Activated CD8-positive, alpha-beta T cell treated with anti-CD3 and anti-CD28 coated beads, Interleukin-2, amount 10 ng/mL, durations not matched to agents 7 days and 5 days (primary cell): ENCODE results near the gene GABPB1. TPM values are rescaled to one million over a fixed set of nuclear protein-coding genes. Genes with fewer than 3 reads are reported as not detected.

Source experiments
- ATAC-seq: fragments of 150-1000 bp; cut with Tn5 transposase; one replicate; pipeline ENCODE4 v1.10.0; 2021; ENCODE audit warnings: moderate library complexity
- CTCF ChIA-PET: fragments of 350-600 bp; sonication (Branson Sonifier 250); formaldehyde crosslinking; loops from one replicate; lab custom pipeline; 2021; ENCODE audit warnings: antibody characterized with exemption; lab: Charles Lee
- POLR2A ChIA-PET: fragments of 350-600 bp; sonication (Branson Sonifier 250); formaldehyde crosslinking; loops from one replicate; lab custom pipeline; 2021; ENCODE audit warnings: antibody characterized with exemption; lab: Charles Lee
- DNase-seq: peaks from one replicate; pipeline ENCODE4 v3.0.0-alpha.2; 2020
- H3K27ac Mint-ChIP-seq: one replicate; pipeline ENCODE4 v1.8.0; 2021; ENCODE audit warnings: mild to moderate bottlenecking, mixed read lengths
- H3K27me3 Mint-ChIP-seq: one replicate; pipeline ENCODE4 v1.8.0; 2021; ENCODE audit warnings: low read depth, mixed read lengths
- H3K36me3 Mint-ChIP-seq: one replicate; pipeline ENCODE4 v1.8.0; 2021; ENCODE audit warnings: low read depth, mixed read lengths
- H3K4me1 Mint-ChIP-seq: one replicate; pipeline ENCODE4 v1.8.0; 2021; ENCODE audit warnings: low read depth, mixed read lengths
- H3K4me3 Mint-ChIP-seq: one replicate; pipeline ENCODE4 v1.8.0; 2021; ENCODE audit warnings: mild to moderate bottlenecking, mixed read lengths
- H3K9me3 Mint-ChIP-seq: one replicate; pipeline ENCODE4 v1.8.0; 2022; ENCODE audit warnings: mixed read lengths; ENCODE audit not compliant: insufficient read depth
- total RNA-seq, 2 experiments: library from RNA; stranded (reverse); gene quantifications; one replicate each; pipeline ENCODE4 v1.2.3, GENCODE V29; 2021

GABPB1 gene
- total RNA-seq, 2 experiments from 2014 or later: 33.5 to 35.2 TPM

DNA sequence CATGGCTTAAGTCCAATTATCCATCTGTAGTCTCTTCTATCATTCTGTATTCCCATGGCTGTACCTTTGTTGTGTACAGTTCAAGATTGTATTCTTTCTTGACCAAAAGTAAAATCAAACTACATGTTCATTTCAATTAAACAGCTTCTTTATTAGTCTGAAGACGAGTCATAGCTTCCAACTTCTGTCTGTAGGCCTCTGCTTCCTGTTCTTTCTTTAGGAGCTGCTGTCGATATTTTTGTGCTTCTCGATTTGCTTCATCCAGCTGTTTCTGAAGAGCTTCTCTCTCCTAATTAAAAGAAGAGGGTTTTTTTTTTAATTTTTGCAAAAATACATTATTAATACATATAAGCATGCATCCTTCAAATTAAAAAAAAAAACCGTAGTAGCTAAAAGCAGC, 76.5 kb downstream of the GABPB1 start:
- no peak overlapping the region for H3K27ac Mint-ChIP-seq
- no peak overlapping the region for H3K4me3 Mint-ChIP-seq
- CTCF ChIA-PET: interaction anchor here (0.7 to 1.1 kb wide), 6 partner anchors 8 to 98 kb away, joined by 3 to 6 read pairs (median 3); no protein-coding TSS in a partner anchor
- no peak for ATAC-seq
- peaks cover 16% of the 10 kb centered on the region for H3K36me3 Mint-ChIP-seq
- H3K27me3 Mint-ChIP-seq: no peaks in the 10 kb centered on the region
- H3K9me3 Mint-ChIP-seq: no peaks in the 10 kb centered on the region
- H3K4me1 Mint-ChIP-seq: no peaks in the 10 kb centered on the region
- no peak for DNase-seq
- POLR2A ChIA-PET: interaction anchor here (0.9 kb wide), 1 partner anchor 13 kb away, joined by 3 read pairs; no protein-coding TSS in a partner anchor

DNA sequence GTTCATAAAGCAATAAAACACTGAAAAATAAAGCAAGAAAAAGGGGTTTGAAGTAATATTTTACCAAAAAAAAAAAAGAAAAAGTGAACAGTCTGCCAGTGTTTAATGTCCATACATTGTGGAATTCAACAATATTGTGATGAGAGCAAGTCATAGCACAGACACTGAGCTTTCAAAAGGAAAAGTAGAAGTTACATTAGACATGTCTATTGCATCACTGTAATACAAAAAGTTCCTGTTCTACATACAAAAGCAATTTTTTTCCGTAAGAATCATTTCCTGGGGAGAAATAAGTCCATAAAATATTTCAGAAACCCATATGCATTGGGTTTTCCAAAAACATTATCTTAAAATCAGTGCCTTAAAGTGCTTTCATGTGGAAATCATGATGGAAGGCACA, 77.6 kb downstream of the GABPB1 start:
- no peaks in the 10 kb centered on the region for H3K4me1 Mint-ChIP-seq
- peaks cover 16% of the 10 kb centered on the region for H3K36me3 Mint-ChIP-seq
- CTCF ChIA-PET: interaction anchor here (0.7 kb wide), 1 partner anchor 97 kb away, joined by 3 read pairs; no protein-coding TSS in a partner anchor
- no peak for ATAC-seq
- no peak overlapping the region for H3K27ac Mint-ChIP-seq
- DNase-seq: no peak
- H3K27me3 Mint-ChIP-seq: no peaks in the 10 kb centered on the region
- H3K4me3 Mint-ChIP-seq: no peak overlapping the region
- no peaks in the 10 kb centered on the region for H3K9me3 Mint-ChIP-seq
- POLR2A ChIA-PET: no interaction called here

DNA sequence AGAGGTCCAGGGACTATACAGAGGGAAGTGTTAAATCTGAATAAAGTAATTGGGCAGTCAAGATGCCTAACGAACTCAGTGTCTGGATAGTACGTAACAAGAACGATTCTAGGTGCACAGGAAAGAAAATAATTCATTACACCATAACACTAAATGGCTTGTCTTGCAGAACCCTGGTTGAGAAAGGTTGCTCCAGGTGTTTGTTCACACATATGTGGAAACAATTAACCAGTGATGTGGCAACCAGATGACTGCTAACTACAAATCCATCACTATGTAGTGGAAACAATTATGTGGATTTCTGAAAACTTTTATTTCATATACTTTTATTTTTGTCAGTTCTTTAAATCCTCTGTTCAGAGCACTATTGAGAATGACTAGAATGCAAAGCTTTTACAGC, 79.1 kb downstream of the GABPB1 start:
- no peaks in the 10 kb centered on the region for H3K4me1 Mint-ChIP-seq
- no peaks in the 10 kb centered on the region for H3K9me3 Mint-ChIP-seq
- CTCF ChIA-PET: no interaction called here
- H3K4me3 Mint-ChIP-seq: no peak overlapping the region
- POLR2A ChIA-PET: no interaction called here
- H3K27me3 Mint-ChIP-seq: no peaks in the 10 kb centered on the region
- no peak overlapping the region for H3K27ac Mint-ChIP-seq
- DNase-seq: no peak
- no peak for ATAC-seq
- H3K36me3 Mint-ChIP-seq: peaks cover 16% of the 10 kb centered on the region

DNA sequence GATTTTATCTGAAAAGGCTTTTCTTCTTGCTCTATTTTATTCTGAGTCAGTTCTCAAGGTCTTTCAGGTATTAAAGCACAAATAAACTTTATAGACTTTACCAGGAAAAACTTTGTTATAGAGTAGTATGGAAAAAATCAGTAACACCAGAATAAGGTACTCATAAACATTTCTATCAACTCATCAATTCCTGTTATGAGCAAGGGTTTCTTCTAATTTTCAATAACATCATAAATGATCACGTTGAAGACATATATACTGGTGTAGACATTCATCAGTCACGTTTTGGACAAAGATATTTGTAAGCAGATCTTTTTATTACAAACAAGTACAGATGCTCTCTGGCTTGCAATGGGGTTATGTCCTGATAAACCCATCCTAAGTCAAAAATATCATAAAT, 79.9 kb downstream of the GABPB1 start:
- Mint-ChIP-seq H3K27me3 (no peaks in the 10 kb centered on the region), H3K4me3 (no peak overlapping the region), H3K36me3 (peaks cover 16% of the 10 kb centered on the region), H3K27ac (no peak overlapping the region), H3K9me3 (no peaks in the 10 kb centered on the region), H3K4me1 (no peaks in the 10 kb centered on the region)
- ATAC-seq (no peak), DNase-seq (no peak)
- CTCF ChIA-PET: no interaction called here
- POLR2A ChIA-PET: no interaction called here

DNA sequence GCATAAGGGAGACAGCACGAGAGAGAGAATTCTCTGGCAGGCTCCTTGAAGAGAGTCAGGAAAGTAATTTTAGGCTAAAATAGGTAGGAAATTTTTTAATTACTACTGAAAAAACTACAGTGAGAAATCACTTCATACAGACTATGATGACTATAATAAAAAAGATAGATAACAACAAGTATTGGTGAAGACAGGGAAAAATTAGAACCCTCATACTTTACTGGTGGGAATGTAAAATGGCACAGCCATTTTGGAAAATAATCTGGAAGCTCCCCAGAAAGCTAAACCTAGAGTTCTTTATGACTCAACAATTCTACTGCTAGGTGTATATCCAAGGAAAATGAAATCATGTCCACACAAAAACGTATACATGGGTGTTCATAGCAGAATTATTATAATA, 87.4 kb downstream of the GABPB1 start:
- no peak for ATAC-seq
- DNase-seq: no peak
- no peaks in the 10 kb centered on the region for H3K9me3 Mint-ChIP-seq
- ChIA-PET CTCF (no interaction called here), POLR2A (no interaction called here)
- peaks cover 5% of the 10 kb centered on the region for H3K36me3 Mint-ChIP-seq
- peaks cover 18% of the 10 kb centered on the region for H3K4me1 Mint-ChIP-seq
- peaks cover 2% of the 10 kb centered on the region for H3K27me3 Mint-ChIP-seq
- H3K4me3 Mint-ChIP-seq: no peak overlapping the region
- no peak overlapping the region for H3K27ac Mint-ChIP-seq

DNA sequence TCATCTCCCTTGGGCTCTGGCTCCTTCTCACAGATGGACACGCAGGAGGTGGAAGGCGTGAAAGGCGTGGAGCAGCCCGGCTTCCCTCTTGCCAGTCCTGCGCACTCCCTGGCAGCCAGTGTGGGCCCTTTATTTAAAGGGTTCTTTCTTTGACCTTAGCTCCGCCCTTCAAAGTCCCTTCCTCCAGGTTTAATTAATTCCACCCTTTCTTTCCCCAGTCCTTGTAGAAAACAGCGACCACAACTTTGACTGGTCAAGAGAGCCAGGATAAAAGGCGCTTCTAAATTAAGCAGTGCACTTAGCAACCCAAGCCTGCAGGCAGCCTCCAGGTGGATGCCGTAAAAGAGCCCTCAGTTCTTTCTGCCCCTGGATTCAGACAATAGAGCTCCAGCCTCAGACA, 89.4 kb downstream of the GABPB1 start, which contains the start of gene HDC:
Gene HDC (minus strand): TSS at position 107 of the 400 bp plus-strand sequence. CDS start 103 bp downstream, at position 4.
- DNase-seq: no peak
- H3K27me3 Mint-ChIP-seq: peaks cover 2% of the 10 kb centered on the region
- CTCF ChIA-PET: no interaction called here
- no peak within 1 kb of the TSS for H3K4me3 Mint-ChIP-seq
- no peak within 1 kb of the TSS for H3K27ac Mint-ChIP-seq
- POLR2A ChIA-PET: interaction anchor here (0.6 to 1.0 kb wide), 2 partner anchors 13 to 18 kb away, joined by 3 read pairs; no protein-coding TSS in a partner anchor
- H3K9me3 Mint-ChIP-seq: no peaks in the 10 kb centered on the region
- H3K36me3 Mint-ChIP-seq: peaks cover 5% of the 10 kb centered on the region
- no peak for ATAC-seq
- peaks cover 37% of the 10 kb centered on the region for H3K4me1 Mint-ChIP-seq

DNA sequence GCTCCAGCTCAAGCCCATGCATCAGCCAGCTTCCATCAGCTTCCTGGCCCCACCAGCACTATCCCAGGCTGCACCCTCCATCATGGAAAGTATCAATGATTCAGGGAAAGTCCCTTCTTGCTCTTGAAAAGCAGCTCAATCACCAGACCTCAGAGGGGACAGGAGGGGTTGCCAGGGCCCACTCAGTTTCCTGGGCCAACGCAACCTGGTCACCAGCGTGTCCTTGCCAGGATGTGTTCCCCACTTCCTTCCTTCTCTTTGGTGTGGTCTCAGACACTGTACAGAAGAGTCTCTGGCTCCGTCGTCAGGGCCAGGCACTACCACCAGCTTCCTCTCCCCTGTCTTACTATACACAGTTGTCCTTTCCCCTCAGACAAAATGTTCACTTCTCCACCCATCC, 92.5 kb downstream of the GABPB1 start:
- ChIA-PET POLR2A (interaction anchor here (0.6 to 4.5 kb wide), 18 partner anchors 8 to 1401 kb away, joined by 3 to 46 read pairs (median 4); partner anchors contain the start of genes ATP8B4, GABPB1, SLC27A2 and USP8), CTCF (interaction anchor here (0.9 to 7.5 kb wide), 15 partner anchors 9 to 93 kb away, joined by 3 to 66 read pairs (median 6); partner anchors contain the start of genes GABPB1 and SLC27A2)
- peaks cover 5% of the 10 kb centered on the region for H3K36me3 Mint-ChIP-seq
- peak overlapping the region; percentile 38 for H3K4me3 Mint-ChIP-seq
- DNase-seq (peak; percentile 87), ATAC-seq (peak; percentile 90)
- H3K9me3 Mint-ChIP-seq: no peaks in the 10 kb centered on the region
- H3K27me3 Mint-ChIP-seq: peaks cover 2% of the 10 kb centered on the region
- peak overlapping the region; percentile 78 for H3K27ac Mint-ChIP-seq
- peaks cover 64% of the 10 kb centered on the region for H3K4me1 Mint-ChIP-seq

DNA sequence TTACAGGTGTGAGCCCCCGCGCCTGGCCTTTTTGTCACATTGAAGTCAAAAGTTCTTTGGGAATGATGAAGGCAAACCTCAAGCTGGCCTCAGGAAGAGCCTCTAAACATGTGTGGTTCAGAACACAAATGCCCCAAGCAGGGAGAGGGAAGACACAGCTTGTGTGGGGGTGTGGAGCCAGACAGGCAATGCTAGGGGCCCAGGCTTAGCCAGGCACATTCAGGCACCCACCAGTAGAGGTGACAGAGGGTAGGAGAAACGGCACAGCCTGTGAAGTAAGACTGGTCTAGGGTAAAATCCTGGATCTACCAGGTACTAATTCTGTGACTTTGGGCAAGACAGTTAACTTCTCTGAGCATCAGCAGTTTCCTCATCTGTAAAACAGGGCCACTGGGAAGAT, 93.0 kb downstream of the GABPB1 start:
- peak overlapping the region; percentile 38 for H3K4me3 Mint-ChIP-seq
- H3K27me3 Mint-ChIP-seq: peaks cover under 1% of the 10 kb centered on the region
- ATAC-seq (peak; percentile 45), DNase-seq (no peak)
- H3K36me3 Mint-ChIP-seq: peaks cover 3% of the 10 kb centered on the region
- ChIA-PET CTCF (interaction anchor here (0.9 to 7.5 kb wide), 15 partner anchors 9 to 93 kb away, joined by 3 to 66 read pairs (median 6); partner anchors contain the start of genes GABPB1 and SLC27A2), POLR2A (interaction anchor here (0.6 to 4.5 kb wide), 15 partner anchors 8 to 454 kb away, joined by 3 to 46 read pairs (median 4); partner anchors contain the start of genes GABPB1, SLC27A2 and USP8)
- no peaks in the 10 kb centered on the region for H3K9me3 Mint-ChIP-seq
- H3K27ac Mint-ChIP-seq: peak overlapping the region; percentile 78
- peaks cover 67% of the 10 kb centered on the region for H3K4me1 Mint-ChIP-seq

DNA sequence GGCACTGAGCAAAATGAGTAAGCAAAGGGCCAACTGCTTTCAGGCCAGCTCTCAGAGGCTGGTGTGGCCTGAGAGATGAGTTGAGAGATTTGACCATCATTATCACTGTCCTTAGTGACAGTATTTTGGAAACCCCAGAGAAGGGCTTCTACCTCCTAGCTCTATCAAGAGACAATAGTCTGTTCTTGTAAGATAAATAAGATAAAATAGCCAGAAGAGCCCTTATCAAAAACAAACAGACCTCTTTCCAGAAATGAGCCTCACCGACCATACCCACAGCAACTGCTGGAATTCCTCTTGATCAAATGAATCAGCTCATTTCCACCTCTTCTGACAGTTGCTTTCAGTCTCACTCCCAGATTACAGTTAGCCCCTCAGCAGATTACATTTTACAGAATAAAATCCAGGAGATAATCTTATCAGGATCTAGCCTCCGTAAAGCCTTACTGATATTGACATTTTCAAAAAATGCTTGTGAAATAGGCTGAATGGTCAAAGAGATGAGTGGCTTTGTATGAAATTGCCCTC, 94.0 kb downstream of the GABPB1 start:
- ATAC-seq (no peak), DNase-seq (no peak)
- Mint-ChIP-seq H3K9me3 (no peaks in the 10 kb centered on the region), H3K4me1 (peaks cover 76% of the 10 kb centered on the region), H3K27ac (peak overlapping the region; percentile 83), H3K27me3 (no peaks in the 10 kb centered on the region), H3K4me3 (no peak overlapping the region), H3K36me3 (peaks cover 3% of the 10 kb centered on the region)
- CTCF ChIA-PET: interaction anchor here (1.0 to 7.5 kb wide), 6 partner anchors 13 to 151 kb away, joined by 3 to 66 read pairs (median 15); partner anchors contain the start of gene SLC27A2
- POLR2A ChIA-PET: interaction anchor here (1.2 to 4.5 kb wide), 8 partner anchors 9 to 93 kb away, joined by 3 to 46 read pairs (median 9); partner anchors contain the start of gene GABPB1

DNA sequence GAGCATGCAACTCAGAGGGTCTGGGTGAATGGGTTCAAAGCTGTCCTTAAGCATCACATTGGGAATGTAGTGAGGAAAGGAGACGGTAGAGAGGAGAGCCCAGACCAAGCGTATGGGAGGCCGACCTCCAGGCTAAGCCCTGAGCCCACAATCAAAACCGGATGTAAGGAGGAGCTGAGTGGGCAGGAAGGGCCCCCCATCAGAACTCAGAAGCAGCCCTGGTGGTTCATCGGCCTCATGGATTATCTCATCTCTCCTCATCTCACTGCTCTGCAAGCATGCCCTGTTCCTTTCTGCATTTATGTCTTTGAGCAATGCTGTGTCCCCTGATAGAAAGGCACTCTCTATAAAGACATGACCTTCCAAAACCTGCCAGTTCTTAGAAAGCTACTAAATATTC, 95.7 kb downstream of the GABPB1 start:
- peaks cover 3% of the 10 kb centered on the region for H3K36me3 Mint-ChIP-seq
- H3K27me3 Mint-ChIP-seq: no peaks in the 10 kb centered on the region
- POLR2A ChIA-PET: interaction anchor here (0.8 to 4.5 kb wide), 4 partner anchors 11 to 95 kb away, joined by 4 to 46 read pairs (median 15); partner anchors contain the start of gene GABPB1
- ATAC-seq (no peak), DNase-seq (no peak)
- H3K4me3 Mint-ChIP-seq: no peak overlapping the region
- H3K9me3 Mint-ChIP-seq: no peaks in the 10 kb centered on the region
- CTCF ChIA-PET: interaction anchor here (1.3 to 7.5 kb wide), 4 partner anchors 12 to 114 kb away, joined by 3 to 66 read pairs (median 22); partner anchors contain the start of gene SLC27A2
- peak overlapping the region; percentile 31 for H3K27ac Mint-ChIP-seq
- H3K4me1 Mint-ChIP-seq: peaks cover 76% of the 10 kb centered on the region

DNA sequence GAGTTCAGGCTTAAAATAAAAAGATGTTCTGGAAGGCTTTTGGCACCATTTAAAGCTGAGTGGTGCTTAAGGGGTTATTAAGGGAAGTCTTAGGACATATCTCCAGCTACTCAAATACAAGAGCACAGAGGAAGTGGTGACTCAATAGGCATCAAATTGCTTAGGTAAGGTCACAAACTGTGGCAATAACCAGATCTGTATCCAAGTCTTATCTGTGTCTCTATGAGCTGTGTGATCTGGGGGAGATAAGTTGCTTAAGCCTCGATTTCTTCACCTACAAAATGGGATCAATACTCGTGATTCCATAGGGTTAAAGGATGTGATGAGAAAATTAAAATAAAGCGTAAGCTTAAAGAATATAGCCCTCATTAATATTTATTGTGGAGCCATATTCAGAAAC, 97.1 kb downstream of the GABPB1 start:
- Mint-ChIP-seq H3K4me3 (no peak overlapping the region), H3K36me3 (no peaks in the 10 kb centered on the region), H3K4me1 (peaks cover 66% of the 10 kb centered on the region), H3K27ac (no peak overlapping the region), H3K9me3 (no peaks in the 10 kb centered on the region), H3K27me3 (no peaks in the 10 kb centered on the region)
- ChIA-PET CTCF (interaction anchor here (0.6 to 7.5 kb wide), 5 partner anchors 9 to 74 kb away, joined by 3 to 66 read pairs (median 7); partner anchors contain the start of gene SLC27A2), POLR2A (interaction anchor here (0.6 to 1.4 kb wide), 4 partner anchors 9 to 110 kb away, joined by 3 read pairs; partner anchors contain the start of gene GABPB1)
- DNase-seq (no peak), ATAC-seq (no peak)
